RWPE2 (cell line): ENCODE measurements around the gene MBD3L5.
"Not testable (repeated sequence)": the region's sequence is repeated elsewhere in the genome, so short reads cannot be mapped to it uniquely, and the experiment has no call there.

ENCODE experiments used
- ATAC-seq: fragments of 200-7000 bp; cut with Tn5 transposase; 3 replicates; pipeline ENCODE4 v1.9.1; 2021; ENCODE audit warnings: low read depth
- DNase-seq: peaks from one replicate; pipeline ENCODE4 v3.0.0-alpha.2; 2020; ENCODE audit warnings: low spot score
- H3K27ac ChIP-seq: fragments of 450-650 bp; 2 replicates; pipeline ENCODE4 v1.5.1; 2017; ENCODE audit warnings: mild to moderate bottlenecking; ENCODE audit not compliant: poor library complexity, severe bottlenecking
- H3K27me3 ChIP-seq: fragments of 250-450 bp; sonication (Bioruptor Pico); 2 replicates; pipeline ENCODE4 v1.5.1; 2021; ENCODE audit warnings: mild to moderate bottlenecking, moderate library complexity; ENCODE audit not compliant: insufficient read depth, poor library complexity, severe bottlenecking
- H3K36me3 ChIP-seq: fragments of 250-450 bp; sonication (Bioruptor Pico); 2 replicates; pipeline ENCODE4 v1.5.1; 2020; ENCODE audit warnings: low read depth, mild to moderate bottlenecking, moderate library complexity
- H3K4me1 ChIP-seq: fragments of 250-450 bp; sonication (Bioruptor Pico); 2 replicates; pipeline ENCODE4 v1.5.1; 2021; ENCODE audit warnings: mild to moderate bottlenecking, moderate library complexity; ENCODE audit not compliant: insufficient read depth, poor library complexity, severe bottlenecking
- H3K4me3 ChIP-seq: fragments of 250-450 bp; sonication (Bioruptor Pico); 2 replicates; pipeline ENCODE4 v1.5.1; 2021; ENCODE audit warnings: mild to moderate bottlenecking, moderate library complexity; ENCODE audit not compliant: severe bottlenecking
- H3K9me3 ChIP-seq: fragments of 250-450 bp; sonication (Bioruptor Pico); 2 replicates; pipeline ENCODE4 v1.5.1; 2021; ENCODE audit warnings: mild to moderate bottlenecking, moderate library complexity; ENCODE audit not compliant: severe bottlenecking
- TF ChIP-seq, protein P1 (sequence below): fragments of 450-650 bp; IDR thresholded peaks from one replicate; pipeline ENCODE4 v1.5.1; 2017; ENCODE audit warnings: mild to moderate bottlenecking, moderate library complexity; ENCODE audit not compliant: poor library complexity, severe bottlenecking

The MBD3L5 gene

DNA sequence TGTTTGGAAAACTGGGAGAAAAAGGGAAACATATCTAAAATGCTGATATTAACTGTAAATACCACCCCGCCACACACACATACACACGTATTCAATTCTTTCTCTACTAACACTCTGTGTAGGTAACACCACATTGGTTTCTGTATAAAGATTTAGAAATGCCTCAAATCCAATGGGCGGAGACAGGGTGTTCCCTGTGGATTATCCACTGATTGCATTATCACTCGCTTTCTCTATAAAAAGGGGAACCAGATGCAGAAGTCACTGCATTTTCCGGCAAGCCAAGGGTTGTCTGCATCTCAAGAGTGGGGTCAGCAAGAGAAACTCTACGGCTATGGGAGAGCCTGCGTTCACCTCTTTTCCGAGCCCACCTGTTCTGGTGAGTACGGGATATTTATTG, at the start of gene MBD3L5:
TSS of gene MBD3L5 (plus strand) at position 301 of the 400 bp plus-strand sequence. CDS start at position 335, 34 bp downstream.
- H3K4me3 ChIP-seq, H3K4me1 ChIP-seq, H3K36me3 ChIP-seq, H3K27ac ChIP-seq, DNase-seq, H3K9me3 ChIP-seq, ATAC-seq, H3K27me3 ChIP-seq: not testable (repeated sequence)

DNA sequence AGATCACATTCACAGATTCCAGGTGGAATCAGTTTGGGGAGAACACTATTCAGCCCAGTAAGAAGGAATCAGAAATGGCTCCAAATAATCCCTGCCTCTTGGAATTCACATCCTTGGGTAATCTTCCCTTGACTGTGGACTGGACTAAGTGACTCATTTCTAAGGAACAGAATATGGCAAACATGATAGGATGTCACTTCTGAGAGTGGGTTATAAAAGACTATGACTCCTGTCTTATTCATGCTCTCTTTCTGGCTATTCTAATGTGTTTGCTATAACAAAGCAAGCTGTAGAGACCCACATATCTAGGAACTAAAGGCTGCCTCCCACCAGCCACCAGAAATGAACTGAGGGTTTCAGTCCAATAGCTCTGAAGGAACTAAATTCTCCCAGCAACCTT, 46.9 kb upstream of the MBD3L5 start:
- DNase-seq (no peak), ATAC-seq (no peak)
- Histone ChIP-seq H3K9me3 (no peaks in the 10 kb centered on the region), H3K4me1 (no peaks in the 10 kb centered on the region), H3K4me3 (no peak overlapping the region), H3K27me3 (no peaks in the 10 kb centered on the region), H3K27ac (no peak overlapping the region), H3K36me3 (no peaks in the 10 kb centered on the region)
- TF ChIP-seq, protein P1, sequence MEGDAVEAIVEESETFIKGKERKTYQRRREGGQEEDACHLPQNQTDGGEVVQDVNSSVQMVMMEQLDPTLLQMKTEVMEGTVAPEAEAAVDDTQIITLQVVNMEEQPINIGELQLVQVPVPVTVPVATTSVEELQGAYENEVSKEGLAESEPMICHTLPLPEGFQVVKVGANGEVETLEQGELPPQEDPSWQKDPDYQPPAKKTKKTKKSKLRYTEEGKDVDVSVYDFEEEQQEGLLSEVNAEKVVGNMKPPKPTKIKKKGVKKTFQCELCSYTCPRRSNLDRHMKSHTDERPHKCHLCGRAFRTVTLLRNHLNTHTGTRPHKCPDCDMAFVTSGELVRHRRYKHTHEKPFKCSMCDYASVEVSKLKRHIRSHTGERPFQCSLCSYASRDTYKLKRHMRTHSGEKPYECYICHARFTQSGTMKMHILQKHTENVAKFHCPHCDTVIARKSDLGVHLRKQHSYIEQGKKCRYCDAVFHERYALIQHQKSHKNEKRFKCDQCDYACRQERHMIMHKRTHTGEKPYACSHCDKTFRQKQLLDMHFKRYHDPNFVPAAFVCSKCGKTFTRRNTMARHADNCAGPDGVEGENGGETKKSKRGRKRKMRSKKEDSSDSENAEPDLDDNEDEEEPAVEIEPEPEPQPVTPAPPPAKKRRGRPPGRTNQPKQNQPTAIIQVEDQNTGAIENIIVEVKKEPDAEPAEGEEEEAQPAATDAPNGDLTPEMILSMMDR: no peak

DNA sequence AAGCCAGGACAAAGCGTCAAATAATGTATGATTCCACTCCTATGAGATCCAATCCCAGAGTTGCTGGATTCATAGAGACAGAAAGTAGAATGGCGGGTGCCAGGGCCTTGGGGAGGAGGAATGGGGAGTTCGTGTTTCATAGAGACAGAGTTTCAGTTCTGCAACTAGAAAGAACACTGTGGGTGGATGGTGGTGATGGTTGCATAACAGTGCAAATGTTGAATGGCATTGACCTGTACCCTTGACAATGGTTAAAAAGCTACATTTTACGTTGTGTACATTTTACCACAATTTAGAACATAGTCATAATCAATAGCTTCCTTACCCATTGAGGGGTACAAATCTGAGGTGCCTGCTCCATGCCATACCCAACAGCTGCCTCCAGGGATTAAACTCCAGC, 42.5 kb upstream of the MBD3L5 start:
- Histone ChIP-seq H3K27me3 (no peaks in the 10 kb centered on the region), H3K4me3 (no peak overlapping the region), H3K36me3 (no peaks in the 10 kb centered on the region), H3K9me3 (no peaks in the 10 kb centered on the region), H3K4me1 (no peaks in the 10 kb centered on the region), H3K27ac (no peak overlapping the region)
- DNase-seq (no peak), ATAC-seq (no peak)
- TF ChIP-seq, protein P1: no peak

DNA sequence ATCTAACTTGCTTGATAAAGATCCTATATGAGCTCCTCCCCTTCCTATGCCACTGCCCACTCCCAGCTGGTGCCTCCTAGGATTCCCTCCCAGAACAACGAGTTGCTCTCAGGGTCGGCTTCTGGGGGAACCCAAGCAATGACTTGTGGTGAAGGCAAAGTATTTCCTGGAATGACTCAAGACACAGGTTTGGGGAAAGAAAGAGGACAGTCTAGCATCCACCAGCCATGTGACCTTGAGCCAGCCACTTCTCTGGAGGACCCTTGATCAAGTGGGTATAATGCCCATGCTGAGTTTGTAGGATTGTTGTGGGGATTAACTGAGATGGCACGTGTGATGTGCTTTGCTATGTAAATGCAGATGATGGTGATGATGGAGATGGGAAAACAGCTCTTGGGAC, 42.1 kb upstream of the MBD3L5 start:
- DNase-seq (no peak), ATAC-seq (no peak)
- TF ChIP-seq, protein P1: no peak
- no peaks in the 10 kb centered on the region for H3K27me3 ChIP-seq
- H3K9me3 ChIP-seq: no peaks in the 10 kb centered on the region
- H3K4me3 ChIP-seq: no peak overlapping the region
- H3K36me3 ChIP-seq: no peaks in the 10 kb centered on the region
- no peaks in the 10 kb centered on the region for H3K4me1 ChIP-seq
- H3K27ac ChIP-seq: no peak overlapping the region

DNA sequence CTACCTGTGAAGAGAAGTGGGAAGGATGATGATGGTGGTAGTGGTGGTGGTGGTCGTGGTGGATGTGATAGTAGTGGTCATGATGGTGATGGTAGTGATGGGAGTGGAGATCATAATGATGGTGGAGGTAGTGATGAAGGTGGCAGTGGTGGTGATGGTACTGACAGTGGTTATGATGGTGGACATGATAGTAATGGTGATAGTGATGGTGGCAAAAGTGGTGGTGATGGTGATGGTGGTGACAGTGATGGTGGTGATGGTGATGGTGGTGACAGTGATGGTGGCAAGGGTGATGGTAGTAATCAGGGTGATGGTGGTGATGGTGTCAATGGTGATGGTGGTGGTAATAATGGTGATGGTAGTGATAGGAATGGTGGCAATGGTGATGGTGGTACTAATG, 35.3 kb upstream of the MBD3L5 start:
- no peak overlapping the region for H3K4me3 ChIP-seq
- H3K9me3 ChIP-seq: no peaks in the 10 kb centered on the region
- H3K27me3 ChIP-seq: no peaks in the 10 kb centered on the region
- TF ChIP-seq, protein P1: no peak
- no peak overlapping the region for H3K27ac ChIP-seq
- no peaks in the 10 kb centered on the region for H3K4me1 ChIP-seq
- ATAC-seq (no peak), DNase-seq (no peak)
- H3K36me3 ChIP-seq: no peaks in the 10 kb centered on the region
